Body of pancreas (tissue), 4 donors: Measurements from ENCODE around the gene TFDP1. TPM values are rescaled to one million over a fixed set of nuclear protein-coding genes. Genes with fewer than 3 reads are reported as not detected.

Experiments used
- ATAC-seq: fragments of 150-250 bp; one replicate; pipeline ENCODE4 v1.9.1; 2016
- DNase-seq, 4 donors: peaks; one replicate each; pipeline ENCODE4 v3.0.0-alpha.2; 2019
- H3K27ac ChIP-seq, 4 donors: fragments of 200-600 bp; sonication (generic); 1 replicate in 3 of 4; 2 replicates in 1 of 4; pipeline versions ENCODE4 v1.5.1 to v1.6.1; 2016 to 2019; ENCODE audit warnings: mild to moderate bottlenecking in 1 of 4, mixed read lengths in 1 of 4, moderate library complexity in 1 of 4
- H3K27me3 ChIP-seq, 2 donors: fragments of 200-600 bp; sonication (generic); one replicate each; pipeline ENCODE4 v1.6.0; 2016; ENCODE audit warnings: mild to moderate bottlenecking in 1 of 2
- H3K36me3 ChIP-seq, 2 donors: fragments of 200-600 bp; sonication (generic); replicated peaks in 1 of 2; 2 replicates each; pipeline ENCODE4 v1.5.1; 2016; ENCODE audit warnings: low read depth in 2 of 2; ENCODE audit not compliant: insufficient read depth in 1 of 2
- H3K4me1 ChIP-seq: fragments of 200-600 bp; sonication (generic); one replicate; pipeline ENCODE4 v1.6.0; 2016
- H3K4me3 ChIP-seq, 2 donors: fragments of 200-600 bp; sonication (generic); 1 replicate in 1 of 2; 2 replicates in 1 of 2; pipeline ENCODE4 v1.5.1; 2016 to 2019
- H3K9me3 ChIP-seq, 3 donors: fragments of 200-600 bp; sonication (generic); 1 replicate in 2 of 3; 2 replicates in 1 of 3; pipeline ENCODE4 v1.5.1; 2016
- POLR2A ChIP-seq, 3 donors: fragments of 450-650 bp; IDR thresholded peaks; one replicate each; pipeline ENCODE4 v1.6.1; 2016; ENCODE audit warnings: antibody characterized with exemption in 3 of 3, mild to moderate bottlenecking in 2 of 3
- WGBS, 2 donors: methylation state at CpG; one replicate each; pipeline ENCODE4 v1.1.5; 2017; 5-methylcytosine and 5-hydroxymethylcytosine counted together
- intact Hi-C: fragments of 100-400 bp; cut with DNase I; formaldehyde crosslinking; loops from one replicate; pipeline ENCODE4 v1.15.1; 2023
- total RNA-seq, 2 donors: library from RNA; depleted of rRNA; stranded (reverse); fragments of >200 nt; gene quantifications; one replicate each; pipeline ENCODE4 v1.1.0, GENCODE V29; 2016
- TF ChIP-seq, protein P1 (sequence below), 7 experiments: fragments of 450-650 bp in 4 of 7; fragments of 200-600 bp in 3 of 7; sonication (generic) in 3 of 7; IDR thresholded peaks; one replicate each; pipeline ENCODE4 v1.5.1; 2016 to 2019; ENCODE audit warnings: antibody characterized with exemption in 7 of 7

The TFDP1 gene
- total RNA-seq, 2 donors from 2014 or later = 16.5 to 22.8 TPM

DNA sequence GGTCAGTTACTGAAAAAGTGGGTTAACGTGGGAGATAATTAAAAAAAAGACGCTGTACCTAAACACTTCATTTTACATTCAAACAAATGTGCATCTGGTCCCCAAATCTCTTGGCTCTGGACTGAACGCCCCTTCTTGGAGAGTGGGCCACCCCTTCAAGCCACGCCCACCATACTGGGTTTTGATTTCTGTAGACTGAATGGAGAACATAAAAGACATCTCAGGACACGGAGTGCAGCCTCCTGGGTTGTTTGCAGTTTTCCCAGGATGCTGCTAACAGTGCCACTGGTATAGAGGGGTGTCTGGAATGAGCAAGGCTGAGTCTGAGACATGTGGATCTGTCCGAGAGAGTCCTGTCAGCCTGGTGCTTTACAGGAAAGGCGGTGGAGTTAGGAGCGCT is 10.6 kb downstream of the TFDP1 start:
- TF ChIP-seq POLR2A (IDR thresholded peaks at IDR 0.05) = no peak
- TF ChIP-seq, protein P1, sequence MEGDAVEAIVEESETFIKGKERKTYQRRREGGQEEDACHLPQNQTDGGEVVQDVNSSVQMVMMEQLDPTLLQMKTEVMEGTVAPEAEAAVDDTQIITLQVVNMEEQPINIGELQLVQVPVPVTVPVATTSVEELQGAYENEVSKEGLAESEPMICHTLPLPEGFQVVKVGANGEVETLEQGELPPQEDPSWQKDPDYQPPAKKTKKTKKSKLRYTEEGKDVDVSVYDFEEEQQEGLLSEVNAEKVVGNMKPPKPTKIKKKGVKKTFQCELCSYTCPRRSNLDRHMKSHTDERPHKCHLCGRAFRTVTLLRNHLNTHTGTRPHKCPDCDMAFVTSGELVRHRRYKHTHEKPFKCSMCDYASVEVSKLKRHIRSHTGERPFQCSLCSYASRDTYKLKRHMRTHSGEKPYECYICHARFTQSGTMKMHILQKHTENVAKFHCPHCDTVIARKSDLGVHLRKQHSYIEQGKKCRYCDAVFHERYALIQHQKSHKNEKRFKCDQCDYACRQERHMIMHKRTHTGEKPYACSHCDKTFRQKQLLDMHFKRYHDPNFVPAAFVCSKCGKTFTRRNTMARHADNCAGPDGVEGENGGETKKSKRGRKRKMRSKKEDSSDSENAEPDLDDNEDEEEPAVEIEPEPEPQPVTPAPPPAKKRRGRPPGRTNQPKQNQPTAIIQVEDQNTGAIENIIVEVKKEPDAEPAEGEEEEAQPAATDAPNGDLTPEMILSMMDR (IDR thresholded peaks at IDR 0.05) = no peak
- DNase-seq = no peak
- no peaks in the 10 kb centered on the region for H3K9me3 ChIP-seq
- intact Hi-C loops = no loop called here
- H3K36me3 ChIP-seq = no peaks in the 10 kb centered on the region
- no peaks in the 10 kb centered on the region for H3K27me3 ChIP-seq
- WGBS, 2 donors = 92 to 95% methylated on average over 8 of the region's 8 CpGs
- H3K4me3 ChIP-seq = no peak overlapping the region
- no peaks in the 10 kb centered on the region for H3K4me1 ChIP-seq
- no peak overlapping the region for H3K27ac ChIP-seq
- no peak for ATAC-seq

DNA sequence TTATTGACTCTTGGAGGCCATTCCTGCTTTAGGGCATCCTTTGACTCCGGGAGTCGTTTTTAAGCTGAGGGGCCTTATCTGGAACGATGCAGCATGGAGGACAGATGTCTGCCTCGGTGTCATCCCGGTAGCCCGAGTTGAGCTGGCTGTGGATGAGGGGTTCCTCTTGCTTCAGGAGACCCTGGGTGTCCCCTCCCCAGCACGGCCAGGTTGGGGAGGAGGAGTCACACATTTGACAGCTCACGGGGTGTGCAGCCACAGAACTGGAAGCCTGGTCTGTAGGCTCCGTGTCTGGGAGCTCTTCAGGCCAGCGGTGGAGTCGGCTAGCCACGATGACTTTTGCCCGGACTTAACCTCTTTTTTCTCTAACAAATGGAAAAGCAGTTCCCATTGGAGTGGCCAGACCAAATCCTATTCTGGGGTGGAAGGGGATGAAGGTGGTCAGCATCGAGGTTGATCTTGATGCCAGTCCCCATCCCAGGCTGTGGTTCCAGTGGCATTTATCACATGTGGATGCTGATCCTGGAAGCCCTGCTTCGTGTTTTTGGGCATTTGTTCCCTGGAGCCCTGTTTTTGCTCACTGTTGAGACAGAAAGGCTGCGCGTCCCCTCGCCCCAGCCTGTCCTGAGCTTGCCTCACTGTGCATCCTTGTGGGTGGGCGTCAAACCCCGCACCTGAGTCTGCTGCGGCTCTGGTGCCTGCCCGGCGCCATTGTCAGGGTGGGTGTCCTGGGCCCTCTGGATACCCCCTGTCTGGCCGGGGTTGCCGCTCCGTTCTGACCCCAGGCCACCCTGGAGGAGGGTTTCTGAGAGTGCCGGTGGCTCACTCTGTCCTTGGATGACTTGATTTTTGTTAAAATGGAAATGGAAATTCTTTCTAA is 12.0 kb downstream of the TFDP1 start:
- DNase-seq (peak in 1 of 4 donors; percentile 2), ATAC-seq (no peak)
- TF ChIP-seq, protein P1 (IDR thresholded peaks at IDR 0.05) = no peak
- no peak for TF ChIP-seq POLR2A (IDR thresholded peaks at IDR 0.05)
- H3K4me1 ChIP-seq = no peaks in the 10 kb centered on the region
- 93 to 95% methylated on average over 22 to 27 of the region's 27 CpGs for WGBS, 2 donors
- H3K36me3 ChIP-seq = no peaks in the 10 kb centered on the region
- no peak overlapping the region for H3K4me3 ChIP-seq
- H3K27me3 ChIP-seq = no peaks in the 10 kb centered on the region
- H3K27ac ChIP-seq = no peak overlapping the region
- no peaks in the 10 kb centered on the region for H3K9me3 ChIP-seq
- intact Hi-C loops = no loop called here

DNA sequence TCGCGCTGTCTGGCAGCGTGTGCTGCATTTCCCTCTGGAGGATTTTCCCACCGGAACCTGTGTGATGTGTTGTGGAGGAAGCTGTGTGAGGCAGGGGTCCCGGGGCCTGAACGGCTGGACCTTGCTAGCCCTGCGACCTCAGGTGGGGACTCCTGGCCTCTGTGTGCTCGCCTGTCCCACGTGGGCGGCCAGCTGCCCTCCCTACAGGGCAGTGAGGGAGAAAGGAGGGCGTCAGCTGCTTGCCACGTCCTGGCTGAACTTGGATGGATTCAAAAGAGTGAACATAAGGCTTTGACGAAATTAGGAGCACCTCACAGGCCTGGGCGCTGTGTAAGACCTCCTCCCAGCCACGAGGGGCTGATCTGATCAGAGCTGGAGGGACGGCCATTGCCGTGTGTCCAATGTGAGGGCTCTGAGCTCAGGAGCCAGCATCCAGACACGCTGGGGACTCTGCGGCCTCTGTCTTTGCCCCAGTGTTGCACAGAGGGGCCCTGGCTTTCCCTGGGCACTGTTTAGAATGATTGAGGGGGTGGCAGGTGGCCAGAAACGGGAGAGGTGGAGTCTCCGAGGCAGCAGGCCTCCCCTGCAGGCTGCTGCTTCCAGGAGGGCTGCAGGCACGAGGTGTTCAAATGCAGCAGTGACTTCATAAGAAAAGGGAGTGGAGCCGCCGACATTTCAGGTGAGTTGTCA is 13.0 kb downstream of the TFDP1 start:
- peak in 2 of 4 donors; percentile 9 to 10 for DNase-seq
- WGBS, 2 donors = 90 to 93% methylated on average over 22 to 24 of the region's 24 CpGs
- intact Hi-C loops = no loop called here

DNA sequence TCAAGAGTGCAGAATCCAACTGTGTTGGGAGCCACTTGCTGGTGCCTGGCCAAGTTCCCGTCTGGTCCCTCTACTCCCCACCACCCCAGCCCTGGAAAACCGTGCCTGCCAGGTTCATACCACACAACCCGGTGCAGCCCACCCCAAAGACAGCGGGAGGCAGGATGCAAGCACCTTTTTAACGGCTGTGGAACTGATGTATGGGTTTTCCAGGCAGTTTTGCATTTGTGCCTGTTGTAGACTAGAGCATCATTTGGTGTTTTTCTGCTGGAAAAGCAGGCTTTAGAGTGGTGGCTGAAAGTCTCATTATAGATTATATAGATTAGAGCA is 13.5 kb downstream of the TFDP1 start:
- TF ChIP-seq, protein P1 (IDR thresholded peaks at IDR 0.05) = no peak
- TF ChIP-seq POLR2A (IDR thresholded peaks at IDR 0.05) = no peak
- H3K9me3 ChIP-seq = no peaks in the 10 kb centered on the region
- 85 to 98% methylated on average over 5 of the region's 5 CpGs for WGBS, 2 donors
- no peak overlapping the region for H3K27ac ChIP-seq
- H3K36me3 ChIP-seq = no peaks in the 10 kb centered on the region
- H3K27me3 ChIP-seq = no peaks in the 10 kb centered on the region
- no peak for ATAC-seq
- no peaks in the 10 kb centered on the region for H3K4me1 ChIP-seq
- no peak overlapping the region for H3K4me3 ChIP-seq
- intact Hi-C loops = no loop called here
- no peak for DNase-seq

More for the DNA sequence above, 13.0 kb downstream of the TFDP1 start:
- H3K27ac ChIP-seq = no peak overlapping the region
- TF ChIP-seq, protein P1 (IDR thresholded peaks at IDR 0.05) = no peak
- TF ChIP-seq POLR2A (IDR thresholded peaks at IDR 0.05) = no peak
- no peak for ATAC-seq
- no peaks in the 10 kb centered on the region for H3K27me3 ChIP-seq
- H3K4me3 ChIP-seq = no peak overlapping the region
- no peaks in the 10 kb centered on the region for H3K4me1 ChIP-seq
- no peaks in the 10 kb centered on the region for H3K36me3 ChIP-seq
- no peaks in the 10 kb centered on the region for H3K9me3 ChIP-seq
